Progenitor cell of endocrine pancreas (in vitro differentiated cells): ENCODE results near the gene PTPRM. TPM values are rescaled to one million over a fixed set of nuclear protein-coding genes. Genes with fewer than 3 reads are reported as not detected.

Source experiments
- DNase-seq: peaks from one replicate; pipeline ENCODE4 v3.0.0; 2021; ENCODE audit warnings: low spot score; ENCODE audit not compliant: unreplicated experiment
- H3K27ac Mint-ChIP-seq: 2 replicates; pipeline ENCODE4 v1.8.0; 2021; ENCODE audit warnings: mild to moderate bottlenecking, moderate library complexity, mixed read lengths
- H3K27me3 Mint-ChIP-seq: 2 replicates; pipeline ENCODE4 v1.8.0; 2021; ENCODE audit warnings: mixed read lengths
- H3K36me3 Mint-ChIP-seq: 2 replicates; pipeline ENCODE4 v1.8.0; 2022; ENCODE audit warnings: mixed read lengths; ENCODE audit not compliant: insufficient read depth
- H3K4me1 Mint-ChIP-seq: 2 replicates; pipeline ENCODE4 v1.8.0; 2021; ENCODE audit warnings: low read depth, mixed read lengths
- H3K4me3 Mint-ChIP-seq: 2 replicates; pipeline ENCODE4 v1.8.0; 2021; ENCODE audit warnings: low read depth, mild to moderate bottlenecking, moderate library complexity, mixed read lengths
- H3K9me3 Mint-ChIP-seq: 2 replicates; pipeline ENCODE4 v1.8.0; 2021; ENCODE audit warnings: low read depth, mixed read lengths
- CTCF ChIP-seq: fragments of 200-600 bp; sonication (generic); IDR thresholded peaks from one replicate; pipeline ENCODE4 v1.5.0; 2021; ENCODE audit warnings: antibody characterized with exemption, mild to moderate bottlenecking; ENCODE audit not compliant: unreplicated experiment
- total RNA-seq: library from RNA; stranded (reverse); gene quantifications from 2 replicates; pipeline ENCODE4 v1.2.1, GENCODE V29; 2021

PTPRM gene
- total RNA-seq, 1 donor from 2014 or later, result 23.2 TPM

GRCh38 chr18:8379187-8379941 is 812.2 kb downstream of the PTPRM start:
- Mint-ChIP-seq H3K4me3 (no peak overlapping the region), H3K36me3 (peaks cover 6% of the 10 kb centered on the region), H3K27me3 (no peaks in the 10 kb centered on the region), H3K4me1 (peaks cover 3% of the 10 kb centered on the region), H3K9me3 (no peaks in the 10 kb centered on the region), H3K27ac (no peak overlapping the region)
- no peak for DNase-seq
- TF ChIP-seq CTCF, result no peak

- H3K9me3 Mint-ChIP-seq, result no peaks in the 10 kb centered on the region
- no peak for TF ChIP-seq CTCF
- H3K36me3 Mint-ChIP-seq, result peaks cover 6% of the 10 kb centered on the region
- H3K27ac Mint-ChIP-seq, result no peak overlapping the region
- DNase-seq, result no peak
- no peak overlapping the region for H3K4me3 Mint-ChIP-seq
- no peaks in the 10 kb centered on the region for H3K27me3 Mint-ChIP-seq
- no peaks in the 10 kb centered on the region for H3K4me1 Mint-ChIP-seq
Observed at GRCh38 chr18:8380006-8380405, 812.9 kb downstream of the PTPRM start.

GRCh38 chr18:8380926-8381325 is 813.8 kb downstream of the PTPRM start:
- no peak for TF ChIP-seq CTCF
- Mint-ChIP-seq H3K27me3 (no peaks in the 10 kb centered on the region), H3K27ac (no peak overlapping the region), H3K36me3 (peaks cover 6% of the 10 kb centered on the region), H3K9me3 (no peaks in the 10 kb centered on the region), H3K4me3 (no peak overlapping the region), H3K4me1 (no peaks in the 10 kb centered on the region)
- DNase-seq, result no peak

GRCh38 chr18:8381821-8382459 is 814.8 kb downstream of the PTPRM start:
- no peak overlapping the region for H3K4me3 Mint-ChIP-seq
- no peaks in the 10 kb centered on the region for H3K9me3 Mint-ChIP-seq
- H3K36me3 Mint-ChIP-seq, result peaks cover 10% of the 10 kb centered on the region
- no peaks in the 10 kb centered on the region for H3K27me3 Mint-ChIP-seq
- DNase-seq, result no peak
- TF ChIP-seq CTCF, result no peak
- no peak overlapping the region for H3K27ac Mint-ChIP-seq
- no peaks in the 10 kb centered on the region for H3K4me1 Mint-ChIP-seq

- Mint-ChIP-seq H3K9me3 (peaks cover 3% of the 10 kb centered on the region), H3K36me3 (peaks cover 17% of the 10 kb centered on the region), H3K27me3 (no peaks in the 10 kb centered on the region), H3K27ac (no peak overlapping the region), H3K4me3 (no peak overlapping the region), H3K4me1 (no peaks in the 10 kb centered on the region)
- no peak for TF ChIP-seq CTCF
- DNase-seq, result no peak
Observed at GRCh38 chr18:8385400-8385799, 818.3 kb downstream of the PTPRM start.
